Nephron progenitor cell (in vitro differentiated cells): ENCODE measurements around the gene ACAN.

Source experiments
- DNase-seq: peaks from one replicate; pipeline ENCODE4 v3.0.0; 2021
- H3K27ac Mint-ChIP-seq: 2 replicates; pipeline ENCODE4 v1.8.0; 2021; ENCODE audit warnings: mild to moderate bottlenecking, moderate library complexity, mixed read lengths
- H3K27me3 Mint-ChIP-seq: 2 replicates; pipeline ENCODE4 v1.8.0; 2021; ENCODE audit warnings: mild to moderate bottlenecking, low read depth, mixed read lengths; ENCODE audit not compliant: poor library complexity
- H3K36me3 Mint-ChIP-seq: 2 replicates; pipeline ENCODE4 v1.8.0; 2021; ENCODE audit warnings: low read depth, mixed read lengths
- H3K4me1 Mint-ChIP-seq: 2 replicates; pipeline ENCODE4 v1.8.0; 2021; ENCODE audit warnings: mixed read lengths
- H3K4me3 Mint-ChIP-seq: 2 replicates; pipeline ENCODE4 v1.8.0; 2021; ENCODE audit warnings: mild to moderate bottlenecking, moderate library complexity, mixed read lengths
- H3K9me3 Mint-ChIP-seq: 2 replicates; pipeline ENCODE4 v1.8.0; 2021; ENCODE audit warnings: mild to moderate bottlenecking, moderate library complexity, mixed read lengths
- CTCF ChIP-seq: fragments of 200-600 bp; sonication (generic); IDR thresholded peaks from 2 replicates; pipeline ENCODE4 v1.5.0; 2021; ENCODE audit warnings: antibody characterized with exemption

Gene ACAN

DNA sequence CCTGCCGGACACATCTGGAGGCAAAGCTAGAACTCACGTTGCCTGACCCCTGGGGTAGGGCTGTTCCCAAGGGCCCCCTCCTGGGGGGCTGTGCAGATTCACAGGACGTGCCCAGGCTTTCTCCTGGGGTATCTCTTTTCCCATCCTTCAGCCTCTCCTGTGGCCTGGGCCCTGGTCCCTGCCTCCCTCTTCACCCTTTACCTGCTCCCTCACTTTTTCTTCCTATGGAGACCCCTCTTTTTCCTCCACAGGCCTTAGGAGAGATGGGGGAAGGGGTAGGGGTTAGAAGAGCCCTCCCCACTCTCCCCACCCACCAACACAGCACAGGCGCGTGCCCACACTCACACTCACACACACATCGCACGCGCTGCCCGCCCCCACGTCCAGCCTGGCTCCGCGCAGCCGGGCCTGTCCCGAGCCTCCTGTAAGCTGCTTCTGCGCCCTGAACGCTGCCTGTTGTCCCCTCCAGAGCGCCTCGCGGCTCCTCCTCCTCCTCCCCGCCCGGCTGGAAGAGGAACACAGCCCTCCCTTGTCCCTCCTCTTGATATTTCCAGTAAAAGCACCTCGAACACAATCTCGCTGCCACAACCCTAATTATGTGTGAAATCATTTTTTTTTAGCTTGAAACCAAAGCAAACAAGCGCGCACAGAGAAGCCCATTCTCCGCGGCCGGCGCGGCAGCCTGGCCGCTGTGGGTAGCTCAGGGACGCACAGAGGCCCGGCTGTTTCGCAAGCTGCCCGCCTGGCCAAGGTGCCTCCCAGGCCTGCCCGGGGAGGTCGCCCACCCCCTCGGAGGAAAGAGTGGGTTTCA is 33.9 kb upstream of the ACAN start:
- H3K27me3 Mint-ChIP-seq, result peaks cover 33% of the 10 kb centered on the region
- TF ChIP-seq CTCF, result no peak
- no peak overlapping the region for H3K27ac Mint-ChIP-seq
- H3K4me1 Mint-ChIP-seq, result no peaks in the 10 kb centered on the region
- DNase-seq, result peak; percentile 49
- peak overlapping the region; percentile 81 for H3K4me3 Mint-ChIP-seq
- peaks cover 18% of the 10 kb centered on the region for H3K9me3 Mint-ChIP-seq
- no peaks in the 10 kb centered on the region for H3K36me3 Mint-ChIP-seq

DNA sequence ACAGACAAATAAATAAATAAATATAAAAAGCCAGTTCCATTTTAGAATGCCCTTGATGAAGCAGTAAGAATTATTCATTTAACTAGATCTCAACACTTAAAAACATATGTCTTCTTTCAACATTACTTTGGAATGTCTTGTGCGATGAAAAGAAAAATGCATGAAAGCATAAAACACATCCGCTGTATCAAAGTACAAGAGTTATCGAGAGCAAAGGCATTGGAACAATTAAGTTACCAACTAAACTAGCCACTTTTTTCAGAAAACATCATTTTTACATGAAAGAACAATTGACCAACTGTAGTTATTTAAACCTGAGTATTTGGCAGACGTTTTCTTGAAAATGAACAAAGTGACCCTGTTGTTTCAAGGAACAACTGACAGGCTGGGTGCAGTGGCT is 27.5 kb upstream of the ACAN start:
- peaks cover 21% of the 10 kb centered on the region for H3K9me3 Mint-ChIP-seq
- H3K4me1 Mint-ChIP-seq, result no peaks in the 10 kb centered on the region
- H3K27ac Mint-ChIP-seq, result no peak overlapping the region
- H3K36me3 Mint-ChIP-seq, result no peaks in the 10 kb centered on the region
- no peak overlapping the region for H3K4me3 Mint-ChIP-seq
- peaks cover 13% of the 10 kb centered on the region for H3K27me3 Mint-ChIP-seq
- no peak for TF ChIP-seq CTCF
- no peak for DNase-seq

DNA sequence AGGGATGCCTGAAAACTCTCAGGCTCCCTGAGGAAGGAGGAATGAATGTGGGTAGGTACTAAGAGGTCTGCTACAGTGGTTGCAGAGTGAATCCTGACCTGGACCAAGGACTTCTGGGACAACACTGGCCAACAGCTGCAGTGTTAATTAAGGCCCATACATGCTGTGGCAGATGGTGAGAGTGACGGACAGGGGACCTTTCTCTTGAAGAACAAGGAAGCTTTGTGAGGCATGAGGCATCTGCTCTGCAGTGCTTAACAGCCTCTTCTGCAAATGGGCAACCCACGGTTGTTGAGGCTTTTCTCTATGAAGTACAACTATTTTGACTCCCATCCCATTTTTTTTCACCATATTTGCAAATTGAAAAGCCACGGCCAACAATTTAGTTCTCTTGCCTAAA is 26.6 kb upstream of the ACAN start:
- Mint-ChIP-seq H3K27ac (no peak overlapping the region), H3K4me1 (no peaks in the 10 kb centered on the region), H3K27me3 (peaks cover 8% of the 10 kb centered on the region), H3K4me3 (no peak overlapping the region), H3K9me3 (peaks cover 18% of the 10 kb centered on the region), H3K36me3 (no peaks in the 10 kb centered on the region)
- TF ChIP-seq CTCF, result no peak
- no peak for DNase-seq

GRCh38 chr15:88779944-88780343 is 23.3 kb upstream of the ACAN start:
- Mint-ChIP-seq H3K36me3 (no peaks in the 10 kb centered on the region), H3K4me3 (no peak overlapping the region), H3K4me1 (no peaks in the 10 kb centered on the region), H3K9me3 (peaks cover 11% of the 10 kb centered on the region), H3K27ac (no peak overlapping the region), H3K27me3 (peaks cover 21% of the 10 kb centered on the region)
- no peak for DNase-seq
- TF ChIP-seq CTCF, result no peak

DNA sequence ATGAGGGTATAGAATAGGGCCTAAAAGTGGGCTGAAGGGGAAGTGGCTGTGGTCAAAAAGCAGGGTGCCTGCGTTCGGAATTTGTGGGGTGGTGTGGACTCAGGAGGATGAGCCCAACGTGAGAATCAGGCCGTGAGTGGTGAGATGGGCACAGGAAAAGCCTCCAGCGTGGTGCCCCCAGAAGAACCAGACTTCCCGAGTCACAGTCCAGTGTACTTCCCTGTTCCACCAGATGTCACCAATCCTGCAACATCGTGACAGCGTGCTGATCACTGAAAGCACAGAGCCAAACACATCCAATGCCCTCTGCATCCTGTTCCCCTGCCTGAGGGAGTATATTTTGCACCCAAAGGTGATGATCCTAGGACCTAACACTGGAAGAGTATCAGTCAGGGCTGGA is 20.8 kb upstream of the ACAN start:
- DNase-seq, result no peak
- no peaks in the 10 kb centered on the region for H3K4me1 Mint-ChIP-seq
- no peaks in the 10 kb centered on the region for H3K36me3 Mint-ChIP-seq
- H3K27me3 Mint-ChIP-seq, result peaks cover 25% of the 10 kb centered on the region
- no peak for TF ChIP-seq CTCF
- no peak overlapping the region for H3K4me3 Mint-ChIP-seq
- H3K27ac Mint-ChIP-seq, result no peak overlapping the region
- no peaks in the 10 kb centered on the region for H3K9me3 Mint-ChIP-seq

DNA sequence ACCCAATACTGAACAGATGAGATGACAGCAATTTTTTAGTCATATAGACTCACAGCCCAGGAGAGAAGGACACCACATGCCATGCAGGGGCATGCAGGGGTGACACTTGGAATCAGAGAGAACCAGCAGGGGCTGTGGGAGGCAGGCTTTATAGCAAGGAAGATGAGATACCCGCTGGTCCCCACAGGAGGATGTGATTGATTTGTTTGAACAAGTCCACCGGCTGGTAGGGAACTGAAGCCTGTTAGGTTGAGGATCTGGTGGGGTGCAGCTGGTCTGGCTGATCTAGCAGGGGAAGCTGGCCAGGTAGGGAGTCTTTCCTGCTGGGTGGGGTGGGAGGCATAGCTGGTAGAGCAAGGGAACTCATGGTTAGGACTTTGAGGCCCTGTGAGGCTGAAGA is 18.0 kb upstream of the ACAN start:
- Mint-ChIP-seq H3K27me3 (peaks cover 43% of the 10 kb centered on the region), H3K9me3 (no peaks in the 10 kb centered on the region), H3K4me1 (no peaks in the 10 kb centered on the region), H3K27ac (no peak overlapping the region), H3K4me3 (no peak overlapping the region), H3K36me3 (no peaks in the 10 kb centered on the region)
- no peak for TF ChIP-seq CTCF
- DNase-seq, result no peak
